GM12801 (cell line): ENCODE measurements around the gene MED9.

ENCODE experiments used
- TF ChIP-seq, protein P1 (sequence below): IDR thresholded peaks from one replicate; pipeline ENCODE4 v1.5.1; 2011; ENCODE audit warnings: control low read depth; ENCODE audit not compliant: insufficient read length; ENCODE audit errors: extremely low read depth

Gene MED9

DNA sequence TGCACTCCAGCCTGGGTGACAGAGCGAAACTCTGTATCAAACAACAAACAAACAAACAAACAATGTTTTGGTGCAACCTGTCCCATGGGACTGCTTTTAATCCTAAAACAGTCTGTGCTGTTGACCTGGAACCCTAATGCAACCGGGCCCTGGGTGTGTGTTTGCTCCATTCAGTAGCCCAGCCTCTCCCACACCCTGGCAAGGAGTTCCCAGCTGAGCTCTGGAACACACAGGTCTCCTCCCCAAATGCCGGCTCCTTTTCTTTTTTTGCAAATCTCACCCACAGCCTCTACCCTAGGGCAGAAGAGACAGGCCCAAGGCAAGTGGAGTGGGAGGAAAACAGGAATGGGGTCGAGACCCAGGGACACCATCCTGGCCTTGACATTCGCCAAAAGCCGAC is 49.2 kb downstream of the MED9 start:
- TF ChIP-seq, protein P1, sequence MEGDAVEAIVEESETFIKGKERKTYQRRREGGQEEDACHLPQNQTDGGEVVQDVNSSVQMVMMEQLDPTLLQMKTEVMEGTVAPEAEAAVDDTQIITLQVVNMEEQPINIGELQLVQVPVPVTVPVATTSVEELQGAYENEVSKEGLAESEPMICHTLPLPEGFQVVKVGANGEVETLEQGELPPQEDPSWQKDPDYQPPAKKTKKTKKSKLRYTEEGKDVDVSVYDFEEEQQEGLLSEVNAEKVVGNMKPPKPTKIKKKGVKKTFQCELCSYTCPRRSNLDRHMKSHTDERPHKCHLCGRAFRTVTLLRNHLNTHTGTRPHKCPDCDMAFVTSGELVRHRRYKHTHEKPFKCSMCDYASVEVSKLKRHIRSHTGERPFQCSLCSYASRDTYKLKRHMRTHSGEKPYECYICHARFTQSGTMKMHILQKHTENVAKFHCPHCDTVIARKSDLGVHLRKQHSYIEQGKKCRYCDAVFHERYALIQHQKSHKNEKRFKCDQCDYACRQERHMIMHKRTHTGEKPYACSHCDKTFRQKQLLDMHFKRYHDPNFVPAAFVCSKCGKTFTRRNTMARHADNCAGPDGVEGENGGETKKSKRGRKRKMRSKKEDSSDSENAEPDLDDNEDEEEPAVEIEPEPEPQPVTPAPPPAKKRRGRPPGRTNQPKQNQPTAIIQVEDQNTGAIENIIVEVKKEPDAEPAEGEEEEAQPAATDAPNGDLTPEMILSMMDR: no peak

DNA sequence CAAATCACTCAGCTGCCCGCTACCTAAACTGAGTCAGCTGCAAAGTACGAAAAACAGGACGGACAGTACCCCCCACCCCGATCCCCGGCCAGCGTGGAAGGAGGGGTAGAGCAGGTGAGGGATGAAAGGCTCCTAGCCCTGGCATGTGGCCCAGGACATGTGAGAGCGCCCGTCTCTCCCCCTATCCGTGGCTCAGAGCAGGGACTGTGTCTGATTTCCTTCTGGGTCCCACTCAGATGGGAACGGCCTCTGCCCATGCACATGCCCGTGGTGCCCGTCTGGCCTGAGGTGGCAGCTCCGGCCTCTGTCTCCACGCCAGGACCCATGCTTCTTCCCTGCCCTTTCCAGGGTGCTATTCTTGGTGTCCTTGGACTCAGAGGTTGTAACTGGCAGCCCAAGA is 49.6 kb downstream of the MED9 start:
- TF ChIP-seq, protein P1: no peak

DNA sequence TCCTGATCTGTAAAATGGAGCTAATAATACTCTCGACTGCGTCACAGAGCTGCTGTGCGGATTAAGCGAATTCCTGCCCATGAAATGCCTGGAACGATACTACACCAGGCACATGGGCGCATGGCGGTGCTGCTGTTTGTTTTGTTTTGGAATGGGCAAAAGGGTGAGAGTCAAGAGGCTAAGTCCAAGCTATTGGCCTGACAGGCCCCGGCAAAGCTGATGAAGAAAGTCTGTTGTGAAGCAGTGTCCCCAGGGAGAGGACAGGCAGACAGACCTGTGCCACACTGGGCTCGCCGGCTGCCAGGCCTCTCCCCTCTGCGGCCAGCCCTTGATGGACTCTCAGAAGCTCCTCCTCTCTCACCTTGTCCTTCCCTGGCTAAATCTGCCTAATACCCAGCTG is 50.7 kb downstream of the MED9 start:
- TF ChIP-seq, protein P1: no peak

DNA sequence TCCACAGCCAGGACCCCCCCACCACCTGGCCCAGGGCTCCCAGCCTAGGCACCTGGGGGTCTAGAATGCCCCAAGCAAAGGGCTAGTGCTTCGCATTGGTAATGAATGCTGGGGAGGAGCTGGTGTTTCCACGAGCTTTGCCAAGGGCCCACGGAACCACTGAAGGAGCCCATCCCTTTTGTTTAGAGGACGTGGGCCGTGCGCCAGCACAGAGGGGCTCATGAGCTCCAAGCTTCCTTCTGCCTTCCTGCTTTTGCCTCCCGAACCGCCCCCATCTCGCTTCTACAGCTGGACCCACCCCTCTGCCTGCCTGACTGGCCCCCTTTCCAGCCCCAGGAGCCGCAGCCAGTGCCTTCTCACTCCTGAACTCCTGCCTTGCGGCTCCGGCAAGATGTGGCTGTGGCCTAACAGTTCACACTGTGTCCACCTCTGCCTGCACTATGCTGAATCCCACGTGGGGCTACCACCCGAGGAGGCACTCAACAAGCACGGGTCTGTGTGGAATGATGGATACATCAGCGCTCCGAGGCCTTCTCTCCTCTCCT is 51.2 kb downstream of the MED9 start:
- TF ChIP-seq, protein P1: no peak

DNA sequence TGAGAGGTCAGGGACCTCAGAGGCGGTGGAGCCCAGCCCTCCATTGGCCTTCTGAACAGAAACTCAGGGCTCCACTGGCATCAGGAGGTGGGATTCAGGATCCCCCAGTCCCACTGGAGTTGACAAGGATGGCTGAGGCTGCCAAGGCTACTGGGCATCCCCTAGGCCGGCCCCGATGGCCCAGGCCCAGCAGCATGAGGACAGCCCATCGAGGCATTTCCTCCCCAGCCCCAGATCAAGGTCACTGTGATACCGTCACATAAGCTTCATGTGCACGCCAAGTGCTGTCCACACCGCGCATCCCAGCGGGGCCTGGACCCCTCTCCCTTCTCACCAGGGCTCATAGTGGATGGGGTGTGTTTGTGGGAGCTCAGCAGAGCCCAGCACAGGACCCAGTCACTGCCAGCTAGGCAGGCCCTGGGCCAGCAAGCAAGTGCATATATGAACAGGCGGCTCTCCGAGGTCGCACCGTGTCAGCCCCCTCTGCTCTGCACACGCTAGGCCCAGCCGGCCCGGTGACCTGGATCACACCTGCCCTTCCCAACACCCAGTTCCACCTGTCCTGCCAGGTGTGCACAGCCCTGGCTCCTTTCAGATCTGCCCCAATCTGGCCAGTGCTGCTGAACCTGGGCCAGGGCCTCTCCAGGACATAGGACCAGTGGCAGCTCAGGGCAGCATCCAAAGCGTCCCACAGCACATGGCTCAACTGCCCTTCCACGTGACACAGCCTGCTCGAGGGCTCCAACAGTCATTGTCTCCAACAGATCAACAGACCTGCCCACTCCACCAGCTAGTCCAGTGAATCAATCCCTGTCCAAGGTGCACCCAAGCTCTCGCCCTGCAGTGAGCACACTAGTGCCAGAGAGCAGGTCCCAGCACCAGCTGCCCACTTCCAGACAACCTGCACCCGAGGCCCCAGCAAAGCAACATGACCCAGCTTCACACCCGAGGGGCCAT is 52.2 kb downstream of the MED9 start:
- TF ChIP-seq, protein P1: no peak

DNA sequence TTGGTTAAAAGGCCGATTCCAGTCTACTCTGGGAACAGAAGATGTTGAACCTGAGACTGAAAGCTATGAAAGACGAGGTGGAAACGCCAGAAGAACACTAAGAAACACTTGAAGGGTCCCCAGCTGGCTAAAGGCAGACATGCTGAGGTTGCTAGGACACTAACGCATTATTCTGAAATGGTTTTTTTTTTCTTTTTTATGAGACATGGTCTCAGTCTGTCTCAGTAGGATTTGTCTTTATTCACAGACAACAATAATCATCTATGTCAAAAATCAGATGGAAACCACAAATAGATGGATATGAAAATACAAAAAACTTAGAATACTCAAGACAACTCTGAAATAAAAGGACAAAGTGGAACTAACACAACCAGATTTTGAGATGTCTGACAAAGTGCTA is 54.4 kb downstream of the MED9 start:
- TF ChIP-seq, protein P1: no peak

DNA sequence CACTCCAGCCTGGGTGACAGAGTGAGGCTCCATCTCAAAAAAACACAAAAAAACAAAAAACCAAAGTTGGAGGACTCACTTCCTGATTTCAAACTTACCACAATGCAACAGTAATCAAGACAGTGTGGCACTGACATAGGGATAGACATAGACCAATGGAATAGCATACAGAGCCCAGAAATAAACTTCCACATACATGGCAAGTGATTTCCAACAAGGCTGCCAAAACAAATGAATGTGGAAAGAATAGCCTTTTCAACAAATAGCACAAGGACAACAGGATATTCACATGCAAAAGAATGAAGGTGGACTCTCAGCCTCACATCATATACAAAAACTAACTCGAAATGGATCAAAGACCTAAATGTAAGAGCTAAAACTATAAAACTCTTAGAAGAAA is 56.2 kb downstream of the MED9 start:
- TF ChIP-seq, protein P1: no peak
